ENCODE measurements around the gene ZMIZ1.
A peak's percentile ranks its signal among the peaks of the same experiment; 100 is the strongest.

ZMIZ1 gene

GRCh38 chr10:79133416-79133815 is 64.7 kb downstream of the ZMIZ1 start:
- no peak for TF ChIP-seq CTCF (conservative IDR thresholded peaks at IDR 0.05; ENCODE audit: control insufficient read depth, insufficient read depth, low read depth, low read length)
- DNase-seq (ENCODE audit: low read depth), result no peak
- no peak overlapping the region for H3K4me3 ChIP-seq (ENCODE audit: control insufficient read depth, low read depth, low read length)

GRCh38 chr10:79135790-79136189 is 67.0 kb downstream of the ZMIZ1 start:
- DNase-seq (ENCODE audit: low read depth), result no peak
- H3K4me3 ChIP-seq (ENCODE audit: control insufficient read depth, low read depth, low read length), result no peak overlapping the region
- TF ChIP-seq CTCF (conservative IDR thresholded peaks at IDR 0.05; ENCODE audit: control insufficient read depth, insufficient read depth, low read depth, low read length), result no peak

GRCh38 chr10:79136236-79137005 is 67.7 kb downstream of the ZMIZ1 start:
- no peak for TF ChIP-seq CTCF (conservative IDR thresholded peaks at IDR 0.05; ENCODE audit: control insufficient read depth, insufficient read depth, low read depth, low read length)
- no peak overlapping the region for H3K4me3 ChIP-seq (ENCODE audit: control insufficient read depth, low read depth, low read length)
- no peak for DNase-seq (ENCODE audit: low read depth)

- no peak for TF ChIP-seq CTCF (conservative IDR thresholded peaks at IDR 0.05; ENCODE audit: control insufficient read depth, insufficient read depth, low read depth, low read length)
- no peak overlapping the region for H3K4me3 ChIP-seq (ENCODE audit: control insufficient read depth, low read depth, low read length)
- no peak for DNase-seq (ENCODE audit: low read depth)
Measured at GRCh38 chr10:79137300-79137756, 68.6 kb downstream of the ZMIZ1 start.

GRCh38 chr10:79137826-79138225 is 69.1 kb downstream of the ZMIZ1 start:
- no peak for TF ChIP-seq CTCF (conservative IDR thresholded peaks at IDR 0.05; ENCODE audit: control insufficient read depth, insufficient read depth, low read depth, low read length)
- DNase-seq (ENCODE audit: low read depth), result peak; percentile 53
- no peak overlapping the region for H3K4me3 ChIP-seq (ENCODE audit: control insufficient read depth, low read depth, low read length)

GRCh38 chr10:79138449-79139123 is 69.8 kb downstream of the ZMIZ1 start:
- no peak for TF ChIP-seq CTCF (conservative IDR thresholded peaks at IDR 0.05; ENCODE audit: control insufficient read depth, insufficient read depth, low read depth, low read length)
- no peak overlapping the region for H3K4me3 ChIP-seq (ENCODE audit: control insufficient read depth, low read depth, low read length)
- no peak for DNase-seq (ENCODE audit: low read depth)
